PC-3 (cell line): ENCODE measurements around the gene C11orf68.

Experiments used
- EZH2 ChIP-seq: fragments of 300-600 bp; sonication (generic); IDR thresholded peaks from one replicate; pipeline ENCODE4 v1.6.1; 2017; ENCODE audit warnings: antibody characterized with exemption, mild to moderate bottlenecking, low read length; ENCODE audit not compliant: unreplicated experiment
- TF ChIP-seq, protein P1 (sequence below): fragments of 300-600 bp; sonication (generic); conservative IDR thresholded peaks from 2 replicates; pipeline ENCODE4 v1.5.1; 2017; ENCODE audit warnings: antibody characterized with exemption, low read depth, mild to moderate bottlenecking, low read length

DNA sequence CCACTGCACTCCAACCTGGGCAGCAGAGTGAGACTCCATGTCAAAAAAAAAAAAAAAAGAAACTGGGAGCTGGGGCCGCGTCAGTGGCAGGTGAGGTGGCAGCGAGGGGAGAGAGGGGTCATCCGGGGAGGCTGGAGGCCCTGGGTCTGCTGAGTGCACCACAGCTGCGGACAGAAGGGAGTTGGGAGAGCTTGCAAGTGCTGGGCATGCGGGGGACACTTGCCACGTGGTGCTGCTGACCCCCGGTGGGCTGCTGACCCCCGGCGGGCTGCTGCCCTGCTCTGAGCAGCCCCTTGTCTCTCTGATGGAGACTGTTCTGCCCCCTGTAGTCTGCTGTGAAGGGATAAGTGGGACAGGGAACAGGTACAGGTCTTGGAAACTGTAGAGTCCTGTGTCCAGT, 3.0 kb upstream of the C11orf68 start:
- no peak for TF ChIP-seq EZH2
- TF ChIP-seq, protein P1, sequence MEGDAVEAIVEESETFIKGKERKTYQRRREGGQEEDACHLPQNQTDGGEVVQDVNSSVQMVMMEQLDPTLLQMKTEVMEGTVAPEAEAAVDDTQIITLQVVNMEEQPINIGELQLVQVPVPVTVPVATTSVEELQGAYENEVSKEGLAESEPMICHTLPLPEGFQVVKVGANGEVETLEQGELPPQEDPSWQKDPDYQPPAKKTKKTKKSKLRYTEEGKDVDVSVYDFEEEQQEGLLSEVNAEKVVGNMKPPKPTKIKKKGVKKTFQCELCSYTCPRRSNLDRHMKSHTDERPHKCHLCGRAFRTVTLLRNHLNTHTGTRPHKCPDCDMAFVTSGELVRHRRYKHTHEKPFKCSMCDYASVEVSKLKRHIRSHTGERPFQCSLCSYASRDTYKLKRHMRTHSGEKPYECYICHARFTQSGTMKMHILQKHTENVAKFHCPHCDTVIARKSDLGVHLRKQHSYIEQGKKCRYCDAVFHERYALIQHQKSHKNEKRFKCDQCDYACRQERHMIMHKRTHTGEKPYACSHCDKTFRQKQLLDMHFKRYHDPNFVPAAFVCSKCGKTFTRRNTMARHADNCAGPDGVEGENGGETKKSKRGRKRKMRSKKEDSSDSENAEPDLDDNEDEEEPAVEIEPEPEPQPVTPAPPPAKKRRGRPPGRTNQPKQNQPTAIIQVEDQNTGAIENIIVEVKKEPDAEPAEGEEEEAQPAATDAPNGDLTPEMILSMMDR = no peak
